Measurements from ENCODE around the gene PHLDA2. TPM values are rescaled to one million over a fixed set of nuclear protein-coding genes. Genes with fewer than 3 reads are reported as not detected.

Gene PHLDA2
- total and polyA plus RNA-seq, 2 experiments from 2014 or later: 3.8 to 16.5 TPM

- H3K79me2 ChIP-seq (replicated peaks; ENCODE audit: insufficient read depth): peaks cover 98% of the 10 kb centered on the region
- no peaks in the 10 kb centered on the region for H3K4me1 ChIP-seq (ENCODE audit: insufficient read depth)
- no peaks in the 10 kb centered on the region for H3K27me3 ChIP-seq (ENCODE audit: insufficient read depth)
- ATAC-seq: no peak
- Mint-ChIP-seq H3K4me1 (0 out of 3 replicates have a peak, but pooled peaks cover 2% of the 10 kb centered on the region), H3K4me3 (no peak overlapping the region), H3K9me3 (no peaks in the 10 kb centered on the region), H3K36me3 (ENCODE audit: low read depth) (peaks cover 66% of the 10 kb centered on the region), H3K27me3 (ENCODE audit: insufficient read depth, low read depth, poor library complexity) (peaks cover 2% of the 10 kb centered on the region), H3K27ac (no peak overlapping the region)
- H3K36me3 ChIP-seq (ENCODE audit: insufficient read depth): peaks cover 59% of the 10 kb centered on the region
- no peaks in the 10 kb centered on the region for H3K9me2 ChIP-seq (ENCODE audit: insufficient read depth)
- TF ChIP-seq ZNF114 (CRISPR knock-in tag; IDR thresholded peaks at IDR 0.05) (no peak), NANOG (IDR thresholded peaks at IDR 0.05; ENCODE audit: borderline replicate concordance) (no peak), EZH2phosphoT487 (IDR thresholded peaks at IDR 0.05; ENCODE audit: unreplicated experiment) (no peak), ZNF331 (CRISPR knock-in tag; IDR thresholded peaks at IDR 0.05; ENCODE audit: low read depth) (no peak), POLR2AphosphoS5 (IDR thresholded peaks at IDR 0.05; ENCODE audit: low read depth) (no peak), CREB1 (CRISPR knock-in tag; IDR thresholded peaks at IDR 0.05; ENCODE audit: low read depth) (no peak), STAT1 (IDR thresholded peaks at IDR 0.05; ENCODE audit: unreplicated experiment) (no peak), EZH2 (IDR thresholded peaks at IDR 0.05; ENCODE audit: low read depth, unreplicated experiment) (no peak), JUNB (IDR thresholded peaks at IDR 0.05; ENCODE audit: unreplicated experiment) (no peak)
- TF ChIP-seq, protein P1, sequence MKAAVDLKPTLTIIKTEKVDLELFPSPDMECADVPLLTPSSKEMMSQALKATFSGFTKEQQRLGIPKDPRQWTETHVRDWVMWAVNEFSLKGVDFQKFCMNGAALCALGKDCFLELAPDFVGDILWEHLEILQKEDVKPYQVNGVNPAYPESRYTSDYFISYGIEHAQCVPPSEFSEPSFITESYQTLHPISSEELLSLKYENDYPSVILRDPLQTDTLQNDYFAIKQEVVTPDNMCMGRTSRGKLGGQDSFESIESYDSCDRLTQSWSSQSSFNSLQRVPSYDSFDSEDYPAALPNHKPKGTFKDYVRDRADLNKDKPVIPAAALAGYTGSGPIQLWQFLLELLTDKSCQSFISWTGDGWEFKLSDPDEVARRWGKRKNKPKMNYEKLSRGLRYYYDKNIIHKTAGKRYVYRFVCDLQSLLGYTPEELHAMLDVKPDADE (IDR thresholded peaks at IDR 0.05): no peak
- TF ChIP-seq, protein P2, sequence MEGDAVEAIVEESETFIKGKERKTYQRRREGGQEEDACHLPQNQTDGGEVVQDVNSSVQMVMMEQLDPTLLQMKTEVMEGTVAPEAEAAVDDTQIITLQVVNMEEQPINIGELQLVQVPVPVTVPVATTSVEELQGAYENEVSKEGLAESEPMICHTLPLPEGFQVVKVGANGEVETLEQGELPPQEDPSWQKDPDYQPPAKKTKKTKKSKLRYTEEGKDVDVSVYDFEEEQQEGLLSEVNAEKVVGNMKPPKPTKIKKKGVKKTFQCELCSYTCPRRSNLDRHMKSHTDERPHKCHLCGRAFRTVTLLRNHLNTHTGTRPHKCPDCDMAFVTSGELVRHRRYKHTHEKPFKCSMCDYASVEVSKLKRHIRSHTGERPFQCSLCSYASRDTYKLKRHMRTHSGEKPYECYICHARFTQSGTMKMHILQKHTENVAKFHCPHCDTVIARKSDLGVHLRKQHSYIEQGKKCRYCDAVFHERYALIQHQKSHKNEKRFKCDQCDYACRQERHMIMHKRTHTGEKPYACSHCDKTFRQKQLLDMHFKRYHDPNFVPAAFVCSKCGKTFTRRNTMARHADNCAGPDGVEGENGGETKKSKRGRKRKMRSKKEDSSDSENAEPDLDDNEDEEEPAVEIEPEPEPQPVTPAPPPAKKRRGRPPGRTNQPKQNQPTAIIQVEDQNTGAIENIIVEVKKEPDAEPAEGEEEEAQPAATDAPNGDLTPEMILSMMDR (conservative IDR thresholded peaks at IDR 0.05; ENCODE audit: low read depth in 2 of 2): no peak
- TF ChIP-seq, protein P3, sequence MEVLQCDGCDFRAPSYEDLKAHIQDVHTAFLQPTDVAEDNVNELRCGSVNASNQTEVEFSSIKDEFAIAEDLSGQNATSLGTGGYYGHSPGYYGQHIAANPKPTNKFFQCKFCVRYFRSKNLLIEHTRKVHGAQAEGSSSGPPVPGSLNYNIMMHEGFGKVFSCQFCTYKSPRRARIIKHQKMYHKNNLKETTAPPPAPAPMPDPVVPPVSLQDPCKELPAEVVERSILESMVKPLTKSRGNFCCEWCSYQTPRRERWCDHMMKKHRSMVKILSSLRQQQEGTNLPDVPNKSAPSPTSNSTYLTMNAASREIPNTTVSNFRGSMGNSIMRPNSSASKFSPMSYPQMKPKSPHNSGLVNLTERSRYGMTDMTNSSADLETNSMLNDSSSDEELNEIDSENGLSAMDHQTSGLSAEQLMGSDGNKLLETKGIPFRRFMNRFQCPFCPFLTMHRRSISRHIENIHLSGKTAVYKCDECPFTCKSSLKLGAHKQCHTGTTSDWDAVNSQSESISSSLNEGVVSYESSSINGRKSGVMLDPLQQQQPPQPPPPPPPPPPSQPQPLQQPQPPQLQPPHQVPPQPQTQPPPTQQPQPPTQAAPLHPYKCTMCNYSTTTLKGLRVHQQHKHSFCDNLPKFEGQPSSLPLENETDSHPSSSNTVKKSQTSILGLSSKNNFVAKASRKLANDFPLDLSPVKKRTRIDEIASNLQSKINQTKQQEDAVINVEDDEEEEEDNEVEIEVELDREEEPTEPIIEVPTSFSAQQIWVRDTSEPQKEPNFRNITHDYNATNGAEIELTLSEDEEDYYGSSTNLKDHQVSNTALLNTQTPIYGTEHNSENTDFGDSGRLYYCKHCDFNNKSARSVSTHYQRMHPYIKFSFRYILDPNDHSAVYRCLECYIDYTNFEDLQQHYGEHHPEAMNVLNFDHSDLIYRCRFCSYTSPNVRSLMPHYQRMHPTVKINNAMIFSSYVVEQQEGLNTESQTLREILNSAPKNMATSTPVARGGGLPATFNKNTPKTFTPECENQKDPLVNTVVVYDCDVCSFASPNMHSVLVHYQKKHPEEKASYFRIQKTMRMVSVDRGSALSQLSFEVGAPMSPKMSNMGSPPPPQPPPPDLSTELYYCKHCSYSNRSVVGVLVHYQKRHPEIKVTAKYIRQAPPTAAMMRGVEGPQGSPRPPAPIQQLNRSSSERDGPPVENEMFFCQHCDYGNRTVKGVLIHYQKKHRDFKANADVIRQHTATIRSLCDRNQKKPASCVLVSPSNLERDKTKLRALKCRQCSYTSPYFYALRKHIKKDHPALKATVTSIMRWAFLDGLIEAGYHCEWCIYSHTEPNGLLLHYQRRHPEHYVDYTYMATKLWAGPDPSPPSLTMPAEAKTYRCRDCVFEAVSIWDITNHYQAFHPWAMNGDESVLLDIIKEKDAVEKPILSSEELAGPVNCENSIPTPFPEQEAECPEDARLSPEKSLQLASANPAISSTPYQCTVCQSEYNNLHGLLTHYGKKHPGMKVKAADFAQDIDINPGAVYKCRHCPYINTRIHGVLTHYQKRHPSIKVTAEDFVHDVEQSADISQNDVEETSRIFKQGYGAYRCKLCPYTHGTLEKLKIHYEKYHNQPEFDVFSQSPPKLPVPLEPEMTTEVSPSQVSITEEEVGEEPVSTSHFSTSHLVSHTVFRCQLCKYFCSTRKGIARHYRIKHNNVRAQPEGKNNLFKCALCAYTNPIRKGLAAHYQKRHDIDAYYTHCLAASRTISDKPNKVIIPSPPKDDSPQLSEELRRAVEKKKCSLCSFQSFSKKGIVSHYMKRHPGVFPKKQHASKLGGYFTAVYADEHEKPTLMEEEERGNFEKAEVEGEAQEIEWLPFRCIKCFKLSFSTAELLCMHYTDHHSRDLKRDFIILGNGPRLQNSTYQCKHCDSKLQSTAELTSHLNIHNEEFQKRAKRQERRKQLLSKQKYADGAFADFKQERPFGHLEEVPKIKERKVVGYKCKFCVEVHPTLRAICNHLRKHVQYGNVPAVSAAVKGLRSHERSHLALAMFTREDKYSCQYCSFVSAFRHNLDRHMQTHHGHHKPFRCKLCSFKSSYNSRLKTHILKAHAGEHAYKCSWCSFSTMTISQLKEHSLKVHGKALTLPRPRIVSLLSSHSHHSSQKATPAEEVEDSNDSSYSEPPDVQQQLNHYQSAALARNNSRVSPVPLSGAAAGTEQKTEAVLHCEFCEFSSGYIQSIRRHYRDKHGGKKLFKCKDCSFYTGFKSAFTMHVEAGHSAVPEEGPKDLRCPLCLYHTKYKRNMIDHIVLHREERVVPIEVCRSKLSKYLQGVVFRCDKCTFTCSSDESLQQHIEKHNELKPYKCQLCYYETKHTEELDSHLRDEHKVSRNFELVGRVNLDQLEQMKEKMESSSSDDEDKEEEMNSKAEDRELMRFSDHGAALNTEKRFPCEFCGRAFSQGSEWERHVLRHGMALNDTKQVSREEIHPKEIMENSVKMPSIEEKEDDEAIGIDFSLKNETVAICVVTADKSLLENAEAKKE (CRISPR knock-in tag; IDR thresholded peaks at IDR 0.05): no peak
- TF ChIP-seq, protein P4, sequence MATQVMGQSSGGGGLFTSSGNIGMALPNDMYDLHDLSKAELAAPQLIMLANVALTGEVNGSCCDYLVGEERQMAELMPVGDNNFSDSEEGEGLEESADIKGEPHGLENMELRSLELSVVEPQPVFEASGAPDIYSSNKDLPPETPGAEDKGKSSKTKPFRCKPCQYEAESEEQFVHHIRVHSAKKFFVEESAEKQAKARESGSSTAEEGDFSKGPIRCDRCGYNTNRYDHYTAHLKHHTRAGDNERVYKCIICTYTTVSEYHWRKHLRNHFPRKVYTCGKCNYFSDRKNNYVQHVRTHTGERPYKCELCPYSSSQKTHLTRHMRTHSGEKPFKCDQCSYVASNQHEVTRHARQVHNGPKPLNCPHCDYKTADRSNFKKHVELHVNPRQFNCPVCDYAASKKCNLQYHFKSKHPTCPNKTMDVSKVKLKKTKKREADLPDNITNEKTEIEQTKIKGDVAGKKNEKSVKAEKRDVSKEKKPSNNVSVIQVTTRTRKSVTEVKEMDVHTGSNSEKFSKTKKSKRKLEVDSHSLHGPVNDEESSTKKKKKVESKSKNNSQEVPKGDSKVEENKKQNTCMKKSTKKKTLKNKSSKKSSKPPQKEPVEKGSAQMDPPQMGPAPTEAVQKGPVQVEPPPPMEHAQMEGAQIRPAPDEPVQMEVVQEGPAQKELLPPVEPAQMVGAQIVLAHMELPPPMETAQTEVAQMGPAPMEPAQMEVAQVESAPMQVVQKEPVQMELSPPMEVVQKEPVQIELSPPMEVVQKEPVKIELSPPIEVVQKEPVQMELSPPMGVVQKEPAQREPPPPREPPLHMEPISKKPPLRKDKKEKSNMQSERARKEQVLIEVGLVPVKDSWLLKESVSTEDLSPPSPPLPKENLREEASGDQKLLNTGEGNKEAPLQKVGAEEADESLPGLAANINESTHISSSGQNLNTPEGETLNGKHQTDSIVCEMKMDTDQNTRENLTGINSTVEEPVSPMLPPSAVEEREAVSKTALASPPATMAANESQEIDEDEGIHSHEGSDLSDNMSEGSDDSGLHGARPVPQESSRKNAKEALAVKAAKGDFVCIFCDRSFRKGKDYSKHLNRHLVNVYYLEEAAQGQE (IDR thresholded peaks at IDR 0.05; ENCODE audit: unreplicated experiment): no peak
- H3F3A ChIP-seq (replicated peaks; ENCODE audit: low read depth): 0 out of 2 replicates have a peak, but pooled peaks cover 10% of the 10 kb centered on the region
- H3K4me3 ChIP-seq: no peak overlapping the region
- H3K27ac ChIP-seq (ENCODE audit: low read depth): no peak overlapping the region
- H4K20me1 ChIP-seq (replicated peaks; ENCODE audit: insufficient read depth): peaks cover 83% of the 10 kb centered on the region
- no peak for DNase-seq (ENCODE audit: low spot score)
- H3K4me2 ChIP-seq: no peak overlapping the region
- H2AFZ ChIP-seq: no peak overlapping the region
Measured at GRCh38 chr11:2977113-2977512, 47.9 kb upstream of the PHLDA2 start.
